ENCODE results near the gene MIOX. TPM values are rescaled to one million over a fixed set of nuclear protein-coding genes. Genes with fewer than 3 reads are reported as not detected.
A peak's percentile ranks its signal among the peaks of the same experiment; 100 is the strongest.

Gene MIOX
- total RNA-seq (2014; rRNA removed; shearing (Covaris generic); ENCODE audit: low replicate concordance) = 0.35 TPM in 1 of 2 replicates, not detected in the other

GRCh38 chr22:50486561-50487289, at the start of gene MIOX:
Gene MIOX, plus strand, starts transcription at chr22:50486859. Its CDS starts 39 bp downstream, at chr22:50486898.
- peaks cover 12% of the 10 kb centered on the region for H3K36me3 ChIP-seq
- H3K27me3 ChIP-seq = no peaks in the 10 kb centered on the region
- no peak within 1 kb of the TSS for H3K4me3 ChIP-seq
- no peaks in the 10 kb centered on the region for H3K9me3 ChIP-seq
- no peak for DNase-seq

- no peaks in the 10 kb centered on the region for H3K27me3 ChIP-seq
- no peak overlapping the region for H3K4me3 ChIP-seq
- peaks cover 8% of the 10 kb centered on the region for H3K36me3 ChIP-seq
- no peaks in the 10 kb centered on the region for H3K9me3 ChIP-seq
- no peak for DNase-seq
Measured at GRCh38 chr22:50437511-50438304, 49.0 kb upstream of the MIOX start.

- H3K36me3 ChIP-seq = peaks cover 13% of the 10 kb centered on the region
- no peak overlapping the region for H3K4me3 ChIP-seq
- no peak for DNase-seq
- H3K9me3 ChIP-seq = no peaks in the 10 kb centered on the region
- H3K27me3 ChIP-seq = no peaks in the 10 kb centered on the region
Measured at GRCh38 chr22:50438305-50439275, 48.1 kb upstream of the MIOX start.

- no peaks in the 10 kb centered on the region for H3K9me3 ChIP-seq
- H3K36me3 ChIP-seq = peaks cover 15% of the 10 kb centered on the region
- DNase-seq = no peak
- H3K27me3 ChIP-seq = no peaks in the 10 kb centered on the region
- no peak overlapping the region for H3K4me3 ChIP-seq
Measured at GRCh38 chr22:50439314-50439870, 47.3 kb upstream of the MIOX start.

- Histone ChIP-seq H3K27me3 (no peaks in the 10 kb centered on the region), H3K9me3 (no peaks in the 10 kb centered on the region), H3K36me3 (peaks cover 18% of the 10 kb centered on the region), H3K4me3 (no peak overlapping the region)
- no peak for DNase-seq
Measured at GRCh38 chr22:50439871-50440331, 46.8 kb upstream of the MIOX start.

- Histone ChIP-seq H3K9me3 (no peaks in the 10 kb centered on the region), H3K36me3 (peaks cover 26% of the 10 kb centered on the region)
Measured at GRCh38 chr22:50440544-50441249, 46.0 kb upstream of the MIOX start.

GRCh38 chr22:50441428-50441993, 45.1 kb upstream of the MIOX start:
- Histone ChIP-seq H3K9me3 (no peaks in the 10 kb centered on the region), H3K4me3 (no peak overlapping the region), H3K36me3 (peaks cover 30% of the 10 kb centered on the region), H3K27me3 (no peaks in the 10 kb centered on the region)
- DNase-seq = no peak

More at GRCh38 chr22:50440544-50441249, 46.0 kb upstream of the MIOX start:
- DNase-seq = no peak
- Histone ChIP-seq H3K4me3 (no peak overlapping the region), H3K27me3 (no peaks in the 10 kb centered on the region)

- no peaks in the 10 kb centered on the region for H3K27me3 ChIP-seq
- H3K36me3 ChIP-seq = peaks cover 36% of the 10 kb centered on the region
- no peak for DNase-seq
- no peak overlapping the region for H3K4me3 ChIP-seq
- H3K9me3 ChIP-seq = no peaks in the 10 kb centered on the region
Measured at GRCh38 chr22:50443197-50443596, 43.5 kb upstream of the MIOX start.

- no peak overlapping the region for H3K4me3 ChIP-seq
- H3K9me3 ChIP-seq = no peaks in the 10 kb centered on the region
- H3K27me3 ChIP-seq = no peaks in the 10 kb centered on the region
- peaks cover 40% of the 10 kb centered on the region for H3K36me3 ChIP-seq
- DNase-seq = no peak
Measured at GRCh38 chr22:50443801-50444625, 42.6 kb upstream of the MIOX start.

GRCh38 chr22:50444663-50445062, 42.0 kb upstream of the MIOX start:
- Histone ChIP-seq H3K9me3 (no peaks in the 10 kb centered on the region), H3K4me3 (no peak overlapping the region), H3K27me3 (no peaks in the 10 kb centered on the region), H3K36me3 (peaks cover 40% of the 10 kb centered on the region)
- peak; percentile 75 for DNase-seq

GRCh38 chr22:50445071-50445879, 41.4 kb upstream of the MIOX start:
- Histone ChIP-seq H3K27me3 (no peaks in the 10 kb centered on the region), H3K9me3 (no peaks in the 10 kb centered on the region), H3K36me3 (peaks cover 37% of the 10 kb centered on the region), H3K4me3 (no peak overlapping the region)
- DNase-seq = no peak

- peaks cover 41% of the 10 kb centered on the region for H3K36me3 ChIP-seq
- H3K4me3 ChIP-seq = no peak overlapping the region
- no peaks in the 10 kb centered on the region for H3K27me3 ChIP-seq
- no peak for DNase-seq
- no peaks in the 10 kb centered on the region for H3K9me3 ChIP-seq
Measured at GRCh38 chr22:50445880-50446707, 40.6 kb upstream of the MIOX start.

Measured in MG63 (cell line).